ENCODE results near the gene CD48.

The CD48 gene

DNA sequence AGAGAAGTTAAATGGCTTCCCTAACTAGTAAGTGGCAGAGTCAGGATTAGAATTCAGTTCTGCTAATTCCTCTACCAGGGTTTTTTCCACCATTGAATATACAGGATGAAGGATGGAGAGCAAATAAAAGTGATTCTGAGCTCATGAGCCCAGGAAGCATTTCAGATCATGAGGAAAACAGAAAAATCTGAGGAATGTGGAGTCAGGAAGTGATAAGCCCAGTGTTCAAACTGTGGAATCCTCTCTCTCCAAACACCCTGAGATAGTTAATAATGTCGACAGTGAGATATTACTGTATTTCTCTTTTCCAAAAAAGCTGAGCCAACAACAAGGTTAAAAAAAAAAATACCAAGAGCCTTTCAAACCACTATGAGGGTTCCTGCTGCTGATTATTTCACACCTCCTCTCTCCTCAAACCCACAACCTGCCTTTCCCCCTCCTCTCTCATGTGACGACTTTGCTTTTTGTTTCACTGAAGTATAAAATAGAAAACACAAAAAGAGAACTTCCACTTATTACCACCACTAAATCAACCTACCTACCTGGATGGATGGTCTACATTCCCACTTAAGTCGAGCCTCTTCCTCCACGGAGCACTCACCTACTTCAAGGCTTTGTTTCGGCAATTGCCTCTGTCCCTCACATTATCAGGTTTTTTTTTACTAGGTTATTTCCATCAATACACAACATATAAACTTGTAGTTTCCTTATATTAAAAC is 73.6 kb downstream of the CD48 start:
- no peak overlapping the region for H3K4me3 ChIP-seq (ENCODE audit: low read depth, low read length)

DNA sequence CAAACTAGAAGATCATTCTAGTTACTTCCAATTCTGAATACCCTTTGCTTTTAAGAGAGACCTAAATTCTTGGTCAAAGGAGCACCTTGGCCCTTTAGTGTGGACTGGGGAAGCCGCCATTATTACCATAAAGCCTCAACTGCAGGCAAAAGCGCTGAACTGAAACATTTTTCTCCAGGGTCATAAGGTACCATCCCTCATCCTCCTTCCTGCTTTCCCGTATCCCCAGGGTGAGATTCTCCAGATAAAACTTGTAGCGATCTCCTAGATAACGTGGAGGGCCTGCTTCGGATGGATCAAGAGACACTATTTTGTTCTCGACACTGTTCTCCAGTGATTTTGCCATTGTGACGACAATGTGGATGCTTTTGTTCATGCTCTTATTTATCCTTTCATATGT is 74.6 kb downstream of the CD48 start:
- no peak overlapping the region for H3K4me3 ChIP-seq (ENCODE audit: low read depth, low read length)

DNA sequence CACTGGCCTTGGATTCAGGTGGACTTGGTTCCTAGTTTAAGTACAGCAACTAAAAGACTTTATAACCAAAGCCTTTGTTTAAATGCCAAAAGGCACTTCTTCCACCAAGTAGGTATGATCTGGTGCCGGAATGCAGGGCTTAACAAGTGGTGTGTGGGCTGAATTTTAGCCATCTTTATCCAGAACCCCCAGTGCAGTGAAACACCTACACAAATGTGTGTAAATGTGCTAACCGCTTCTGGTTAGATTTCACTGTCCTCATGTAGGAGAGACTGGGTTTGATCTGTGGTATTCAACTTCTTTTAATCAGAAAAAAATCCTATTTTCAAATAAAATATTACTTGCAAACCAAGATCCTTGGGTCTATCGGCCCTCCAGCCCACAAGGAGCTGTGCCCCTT is 75.1 kb downstream of the CD48 start:
- H3K4me3 ChIP-seq (ENCODE audit: low read depth, low read length) = no peak overlapping the region

DNA sequence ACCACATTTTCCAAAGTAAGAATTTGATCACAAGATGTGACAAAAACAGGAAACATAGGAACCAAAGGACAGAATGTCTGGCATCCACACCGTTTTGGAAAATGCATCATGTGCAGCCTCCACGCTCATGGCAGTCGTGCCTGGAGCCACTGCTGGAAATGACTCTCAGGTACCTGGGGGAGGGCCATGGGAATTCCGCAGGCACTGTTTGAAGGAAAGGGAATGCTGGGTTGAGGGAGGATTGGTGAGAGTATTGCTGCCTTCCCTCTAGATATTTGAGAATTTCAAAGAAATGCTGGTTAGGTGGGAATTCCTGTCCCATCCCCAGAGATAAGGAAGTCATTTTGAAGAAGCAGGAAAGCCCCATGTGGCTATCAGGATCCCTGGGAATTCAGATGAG is 75.5 kb downstream of the CD48 start:
- H3K4me3 ChIP-seq (ENCODE audit: low read depth, low read length) = no peak overlapping the region

DNA sequence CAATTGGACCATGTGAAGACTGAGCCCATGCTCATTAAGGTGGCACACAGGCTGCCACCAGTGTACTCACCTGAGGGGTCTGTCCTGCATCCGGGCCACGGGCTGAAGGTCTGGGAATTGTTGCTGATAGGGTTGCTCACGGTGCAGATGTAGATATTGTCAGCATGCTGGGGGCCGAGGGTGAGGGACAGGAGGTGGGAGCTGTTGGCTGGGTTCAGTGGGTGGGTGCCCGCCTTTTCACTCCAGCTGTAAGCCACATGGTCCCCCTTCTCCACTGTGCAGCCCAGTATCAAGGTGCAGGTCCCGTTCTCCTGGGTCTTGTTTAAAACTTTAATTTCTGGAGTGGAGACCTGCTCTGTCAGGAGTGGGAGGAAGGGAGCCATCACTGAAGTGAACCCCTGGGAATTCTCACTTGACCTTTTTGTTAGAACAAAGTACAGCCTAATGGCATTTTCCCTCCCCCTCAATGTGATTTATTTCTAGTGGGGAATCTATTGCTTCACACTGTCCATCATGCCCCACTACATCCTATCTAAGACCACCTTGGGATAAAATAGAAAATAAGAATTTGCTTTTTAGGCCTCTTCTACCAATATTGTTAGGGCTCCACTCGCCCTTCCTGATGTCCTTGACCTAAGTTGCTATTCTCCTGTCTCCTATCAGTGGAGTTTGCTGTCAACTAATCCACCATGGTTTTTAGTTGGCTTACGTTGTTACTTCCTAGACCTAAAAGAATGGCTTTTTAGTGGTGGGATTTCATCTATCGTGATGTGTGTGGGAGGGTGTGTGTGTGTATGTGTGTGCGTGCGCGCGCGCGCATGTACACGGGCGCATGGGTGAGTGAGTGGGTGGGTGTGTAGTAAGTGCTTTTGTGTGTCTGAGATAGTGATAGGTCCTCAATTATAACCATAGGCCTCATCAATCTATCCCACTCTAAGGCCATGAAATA is 76.8 kb downstream of the CD48 start:
- no peak overlapping the region for H3K4me3 ChIP-seq (ENCODE audit: low read depth, low read length)

DNA sequence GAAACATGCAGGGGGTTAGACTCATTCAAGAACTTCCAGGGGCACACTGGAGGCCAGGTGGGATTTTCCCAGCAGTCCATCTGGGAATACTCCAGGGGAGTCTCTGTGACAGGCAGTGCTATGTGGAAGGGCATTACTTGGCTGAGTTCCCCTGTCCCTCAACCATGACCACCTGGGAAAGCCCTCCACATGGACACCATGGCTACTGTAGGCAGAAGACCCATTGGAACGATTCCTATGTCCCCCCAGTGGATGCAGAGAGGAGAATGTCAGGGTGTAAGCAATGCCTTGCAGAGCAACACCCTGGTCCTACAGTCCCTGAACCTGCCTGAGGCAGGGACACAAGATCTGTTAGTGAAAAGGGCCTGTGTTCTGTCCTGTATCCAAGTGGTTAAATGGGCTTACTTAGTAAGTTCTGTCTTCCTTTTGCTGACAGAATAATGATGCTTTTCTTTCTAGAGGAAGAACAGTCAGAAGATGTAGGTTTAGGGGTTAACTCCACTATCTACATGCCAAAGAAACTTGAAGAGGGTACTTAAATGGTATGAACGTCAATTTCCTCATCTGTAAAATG is 78.2 kb downstream of the CD48 start:
- H3K4me3 ChIP-seq (ENCODE audit: low read depth, low read length) = no peak overlapping the region

DNA sequence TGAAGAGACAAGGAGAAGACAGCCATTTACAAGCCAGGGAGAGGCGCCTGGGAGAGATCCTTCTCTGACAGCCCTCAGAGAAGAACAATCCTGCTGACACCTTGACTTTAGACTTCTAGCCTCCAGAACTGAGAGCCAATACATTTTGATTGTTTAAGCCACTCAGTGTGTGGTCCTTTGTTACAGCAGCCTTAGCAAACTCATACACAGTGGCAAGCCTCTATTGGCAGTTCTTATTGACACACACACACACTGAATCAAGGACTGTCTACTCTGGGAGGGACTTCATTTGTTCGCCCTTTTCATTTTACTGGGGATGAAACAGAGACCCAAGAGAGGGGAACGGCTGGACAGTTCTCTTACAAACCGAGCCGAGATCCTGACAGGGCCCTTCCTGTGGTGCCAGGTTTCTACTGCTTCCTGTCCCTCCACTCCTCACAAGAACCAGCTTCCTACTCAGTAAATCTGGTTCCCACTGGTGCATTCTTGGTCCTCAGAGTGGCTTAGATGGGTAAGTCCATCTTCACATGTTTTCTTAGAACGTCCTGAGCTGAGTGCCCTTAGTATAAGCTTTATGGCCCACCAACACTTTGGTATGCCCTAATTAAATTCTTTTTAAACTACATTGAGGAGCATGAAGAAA is 79.5 kb downstream of the CD48 start:
- no peak overlapping the region for H3K4me3 ChIP-seq (ENCODE audit: low read depth, low read length)

DNA sequence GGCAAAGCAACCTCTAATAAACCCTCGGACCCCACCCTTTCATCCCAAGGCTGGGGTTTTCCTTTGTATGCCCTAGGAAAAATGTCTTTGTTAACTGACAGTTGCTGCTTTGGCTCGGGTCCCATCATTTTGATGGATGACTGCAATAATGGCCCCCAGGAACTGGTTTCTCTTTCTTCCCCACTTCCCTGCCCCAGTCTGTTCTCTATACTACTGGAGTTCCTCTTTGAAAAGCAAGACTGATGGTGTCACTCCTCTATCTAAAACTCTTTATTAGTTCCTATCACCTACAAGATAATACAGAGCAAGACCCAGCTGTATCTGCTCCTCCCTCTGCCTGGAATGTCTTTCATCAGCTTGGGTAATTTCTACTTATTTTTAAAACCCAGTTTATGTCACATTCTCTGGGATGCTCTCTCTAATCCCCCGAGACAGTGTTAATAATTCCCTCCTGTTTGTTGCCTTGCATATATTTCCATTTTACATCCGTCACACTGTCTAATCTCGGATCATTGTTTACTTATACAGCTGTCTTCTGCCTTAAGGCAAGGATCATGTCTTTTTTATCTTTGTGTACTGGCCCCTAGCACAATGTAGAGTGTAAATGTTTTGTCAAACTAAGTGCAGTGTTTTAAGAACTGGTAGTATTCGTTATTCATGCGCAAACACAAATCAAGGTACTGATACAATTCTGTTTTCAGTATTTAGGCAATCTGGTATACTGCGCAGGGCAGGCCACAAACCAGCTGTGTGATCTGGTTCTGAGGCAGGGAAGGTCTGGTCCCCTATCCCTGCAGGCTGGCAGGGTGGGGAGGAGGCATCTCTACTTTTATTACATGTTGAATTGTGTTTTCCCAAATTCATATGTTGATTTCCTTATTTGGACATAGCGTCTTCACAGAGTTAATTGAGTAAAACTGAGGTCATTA is 80.8 kb downstream of the CD48 start:
- H3K4me3 ChIP-seq (ENCODE audit: low read depth, low read length) = no peak overlapping the region

DNA sequence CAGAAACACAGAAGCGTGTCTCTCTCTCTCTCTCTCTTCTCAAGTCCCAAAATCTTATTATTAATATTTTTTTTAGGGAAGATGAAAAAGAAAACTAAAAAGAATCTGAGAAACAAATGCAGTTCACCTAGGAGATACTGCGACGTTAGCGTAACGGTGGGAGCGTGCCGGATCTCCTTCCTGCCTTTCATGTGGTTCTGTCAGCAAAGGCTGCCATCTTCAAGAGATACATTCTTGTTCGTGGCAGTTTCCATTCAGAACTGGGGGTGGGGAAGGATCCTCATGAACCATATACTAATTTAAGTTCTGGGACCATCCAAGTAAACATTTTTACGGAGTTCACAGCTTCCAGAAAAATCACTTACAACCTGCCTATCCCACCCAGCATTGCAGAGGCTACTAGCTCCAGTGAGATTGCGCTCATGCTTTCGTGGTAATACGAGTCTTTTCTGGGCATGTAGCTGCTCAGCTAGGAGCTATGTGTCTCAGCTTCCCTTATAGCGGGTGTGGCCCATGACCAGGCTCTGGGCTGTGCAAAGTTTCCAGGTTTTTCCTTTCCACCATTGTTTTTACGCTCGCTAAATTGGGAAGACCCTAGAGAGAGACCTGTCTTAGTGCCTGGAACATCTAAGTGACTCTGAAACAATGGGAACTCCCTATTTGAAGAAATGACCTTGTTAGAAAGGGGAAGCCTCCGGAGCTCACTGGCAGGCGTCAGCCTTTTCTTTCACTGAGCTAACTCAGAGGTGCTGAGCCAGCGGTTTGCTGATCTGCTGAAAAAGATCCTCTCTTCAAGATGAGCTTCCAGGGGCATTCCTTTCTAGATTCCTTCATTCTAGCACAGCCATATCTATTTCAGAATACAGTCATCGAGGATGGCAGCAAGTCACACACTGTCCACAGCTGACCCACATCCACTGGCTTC is 82.1 kb downstream of the CD48 start:
- H3K4me3 ChIP-seq (ENCODE audit: low read depth, low read length) = no peak overlapping the region

DNA sequence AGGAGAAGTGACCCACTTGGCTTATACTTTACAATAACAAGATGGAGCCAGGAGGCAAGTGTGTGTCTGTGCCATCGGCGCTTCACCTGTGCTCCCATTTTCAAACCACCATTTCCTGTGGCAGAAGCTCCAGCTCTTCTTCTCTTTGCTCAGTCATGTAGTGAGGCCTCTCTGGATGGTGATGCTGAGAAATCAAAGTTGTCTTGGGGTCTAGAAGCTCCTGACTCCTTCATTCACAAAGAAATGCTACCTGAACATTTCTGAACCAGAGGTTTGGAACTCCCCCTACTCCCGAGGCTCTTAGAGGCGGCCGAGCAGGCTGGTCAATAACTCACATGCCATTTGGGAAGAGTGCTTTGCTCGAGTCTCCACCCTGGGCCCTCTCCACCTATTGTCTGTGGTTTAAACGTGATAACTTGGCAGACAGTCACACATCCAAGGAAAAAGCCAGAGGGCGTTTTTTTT is 82.8 kb downstream of the CD48 start:
- H3K4me3 ChIP-seq (ENCODE audit: low read depth, low read length) = no peak overlapping the region
